GM12891 (cell line): ENCODE measurements around the gene AMMECR1.

Experiments
- DNase-seq: peaks from one replicate; pipeline ENCODE4 v3.0.0; 2011; ENCODE audit warnings: low spot score; ENCODE audit not compliant: insufficient read length
- FAIRE-seq: peaks from 2 replicates; lab custom pipeline; 2011; peaks lifted over from hg19 to GRCh38; lab: Jason Lieb, UNC
- PAX5 ChIP-seq: IDR thresholded peaks from 2 replicates; pipeline ENCODE4 v1.6.1; 2011; ENCODE audit warnings: low read length, moderate library complexity, mild to moderate bottlenecking; ENCODE audit not compliant: insufficient read depth, severe bottlenecking
- POLR2A ChIP-seq: IDR thresholded peaks from 2 replicates; pipeline ENCODE4 v1.6.1; 2011; ENCODE audit warnings: low read depth, low read length, control low read depth
- POLR2AphosphoS5 ChIP-seq: IDR thresholded peaks from 2 replicates; pipeline ENCODE4 v1.6.1; 2011; ENCODE audit warnings: low read depth, low read length, control low read depth
- POU2F2 ChIP-seq: IDR thresholded peaks from 2 replicates; pipeline ENCODE4 v1.6.1; 2011; ENCODE audit warnings: low read depth, mild to moderate bottlenecking, control low read depth, low read length, moderate library complexity
- SPI1 ChIP-seq: IDR thresholded peaks from 2 replicates; pipeline ENCODE4 v1.6.1; 2011; ENCODE audit warnings: low read depth, low read length, control low read depth
- TAF1 ChIP-seq: IDR thresholded peaks from 2 replicates; pipeline ENCODE4 v1.6.1; 2011; ENCODE audit warnings: low read depth, low read length, control low read depth

The AMMECR1 gene

DNA sequence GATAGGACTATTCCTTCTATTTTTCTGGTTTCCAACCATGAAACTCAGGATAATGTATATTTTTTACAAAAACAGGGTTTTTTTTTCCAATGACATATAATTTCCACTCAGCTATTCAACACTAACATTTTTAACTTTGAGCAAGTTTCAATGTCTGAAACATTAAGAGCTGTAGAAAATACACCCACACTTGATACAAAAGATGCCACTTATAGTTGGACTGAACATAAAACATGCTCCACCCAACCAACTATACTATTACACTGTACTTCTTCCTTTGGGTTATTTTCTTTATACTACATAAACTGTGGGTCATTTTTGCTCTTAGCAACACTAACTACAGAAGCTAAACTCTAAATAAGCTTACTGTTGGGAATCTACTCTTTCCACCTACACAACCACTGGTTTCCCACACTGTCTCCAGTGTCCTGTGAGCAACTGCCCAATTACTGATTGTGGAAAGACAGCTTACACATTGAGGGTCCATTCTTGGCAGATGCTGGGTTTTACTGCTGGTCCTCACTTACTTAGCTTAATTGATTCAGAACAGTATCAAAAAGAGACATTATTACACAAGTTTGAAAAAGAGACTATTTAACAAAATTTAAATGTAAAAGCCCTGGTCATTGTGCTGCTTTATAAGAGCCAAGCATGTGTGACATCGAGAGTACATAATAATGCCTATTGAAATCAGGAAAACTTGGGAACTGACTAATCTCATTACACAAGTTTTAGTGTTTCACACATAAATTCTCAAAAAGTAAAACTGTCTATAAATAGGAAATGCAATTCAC is 6.3 kb downstream of the AMMECR1 start:
- no peak for FAIRE-seq
- no peak for DNase-seq
- TF ChIP-seq PAX5 (no peak), POLR2A (no peak), SPI1 (no peak), POLR2AphosphoS5 (no peak), TAF1 (no peak), POU2F2 (no peak)

DNA sequence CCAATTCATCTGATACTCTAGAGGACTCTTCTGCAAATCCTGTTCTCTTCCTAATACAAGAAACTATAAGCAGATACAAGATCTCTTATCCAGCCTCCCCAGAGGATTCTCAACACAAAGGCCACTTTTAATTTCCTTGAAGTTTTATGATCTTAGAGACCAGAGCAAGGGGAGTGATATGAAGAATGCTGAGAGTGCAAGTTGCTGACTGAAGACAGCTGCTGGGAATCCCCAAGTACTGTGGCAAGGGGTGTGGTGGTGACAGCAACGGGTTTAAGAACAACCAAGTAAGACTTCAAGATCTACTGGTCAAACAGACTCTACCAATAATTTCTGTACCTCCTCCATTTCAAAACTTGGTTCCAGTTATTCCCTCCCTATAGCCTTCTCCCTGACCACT is 7.0 kb downstream of the AMMECR1 start:
- TF ChIP-seq SPI1, result no peak
- no peak for TF ChIP-seq POLR2AphosphoS5
- no peak for TF ChIP-seq PAX5
- TF ChIP-seq POU2F2, result no peak
- TF ChIP-seq TAF1, result no peak
- no peak for TF ChIP-seq POLR2A
- FAIRE-seq, result peak; percentile 87

DNA sequence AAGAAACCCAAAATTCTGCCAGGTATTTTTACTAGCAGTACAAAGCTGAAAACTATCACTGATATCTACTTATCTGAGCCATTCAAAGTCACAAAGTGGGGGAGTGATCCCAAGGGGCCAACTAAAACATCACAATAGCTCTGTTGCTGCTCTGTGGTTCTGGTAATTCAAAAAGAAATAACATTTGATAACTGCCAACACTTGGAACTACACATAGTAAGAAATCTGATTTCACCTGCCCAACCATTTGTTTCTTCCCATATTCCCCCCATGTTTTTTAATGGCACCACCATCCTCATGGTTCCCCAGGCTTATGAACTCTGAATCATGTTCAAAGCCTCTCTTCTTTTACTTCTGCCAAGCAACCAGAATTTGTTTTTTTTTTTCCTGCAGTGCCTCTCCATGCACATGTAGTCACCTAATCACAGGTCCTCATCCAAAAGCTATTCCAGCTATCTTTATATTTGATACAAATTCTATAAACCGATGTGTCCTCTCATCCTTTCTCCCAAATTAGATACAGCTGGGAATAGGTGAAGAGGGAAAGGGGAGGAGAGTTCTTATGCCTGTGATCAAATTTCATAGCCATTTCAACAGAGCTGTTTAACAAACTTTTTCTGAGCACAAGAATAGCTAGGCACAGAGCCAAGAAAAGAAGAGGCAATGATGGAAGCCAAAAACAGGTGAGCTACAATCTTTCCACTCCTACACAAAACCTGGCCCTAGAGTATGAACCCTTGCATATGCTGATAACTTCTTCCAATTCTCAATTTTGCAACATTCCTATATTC is 7.7 kb downstream of the AMMECR1 start:
- no peak for FAIRE-seq
- no peak for DNase-seq
- TF ChIP-seq POU2F2, result no peak
- no peak for TF ChIP-seq PAX5
- no peak for TF ChIP-seq TAF1
- no peak for TF ChIP-seq POLR2AphosphoS5
- no peak for TF ChIP-seq SPI1
- TF ChIP-seq POLR2A, result no peak

More for the DNA sequence above, 7.0 kb downstream of the AMMECR1 start:
- DNase-seq, result peak; percentile 3

GRCh38 chrX:110308220-110308619 is 9.7 kb downstream of the AMMECR1 start:
- TF ChIP-seq TAF1, result no peak
- no peak for TF ChIP-seq POLR2A
- TF ChIP-seq SPI1, result no peak
- TF ChIP-seq POU2F2, result no peak
- no peak for TF ChIP-seq PAX5
- no peak for TF ChIP-seq POLR2AphosphoS5
- DNase-seq (no peak), FAIRE-seq (no peak)

- no peak for TF ChIP-seq TAF1
- no peak for TF ChIP-seq POLR2A
- no peak for TF ChIP-seq POU2F2
- DNase-seq (no peak), FAIRE-seq (peak; percentile 31)
Observed at GRCh38 chrX:110304884-110305283, 13.0 kb downstream of the AMMECR1 start.

GRCh38 chrX:110304371-110304770 is 13.5 kb downstream of the AMMECR1 start:
- FAIRE-seq (no peak), DNase-seq (no peak)
- no peak for TF ChIP-seq POLR2AphosphoS5
- TF ChIP-seq POU2F2, result no peak

DNA sequence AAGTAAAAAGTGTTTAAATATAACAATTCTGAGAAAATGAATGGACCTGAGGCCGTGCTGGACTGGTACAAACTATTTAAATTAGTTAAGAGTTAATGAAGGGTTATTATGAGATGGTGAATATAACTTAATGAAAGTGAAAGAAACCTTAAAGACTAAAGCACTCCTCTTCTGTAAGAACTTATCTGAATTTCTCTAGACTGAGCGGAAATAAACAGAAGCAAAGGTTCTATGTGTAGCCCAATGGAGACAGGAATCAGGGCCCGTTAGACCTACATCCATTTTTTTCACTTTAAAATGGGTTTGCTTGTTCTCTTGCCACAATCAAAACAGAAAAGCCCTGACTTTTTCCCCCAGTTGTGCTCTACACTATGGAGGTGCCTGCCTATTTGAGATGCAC is 14.9 kb downstream of the AMMECR1 start:
- no peak for DNase-seq
- FAIRE-seq, result no peak
- TF ChIP-seq POU2F2, result no peak
- TF ChIP-seq PAX5, result no peak
- no peak for TF ChIP-seq POLR2AphosphoS5
- TF ChIP-seq SPI1, result no peak
- TF ChIP-seq POLR2A, result no peak
- TF ChIP-seq TAF1, result no peak

- DNase-seq, result no peak
- no peak for TF ChIP-seq POLR2AphosphoS5
- no peak for TF ChIP-seq POLR2A
- TF ChIP-seq POU2F2, result no peak
- TF ChIP-seq SPI1, result no peak
- no peak for TF ChIP-seq TAF1
- no peak for TF ChIP-seq PAX5
- peak; percentile 65 for FAIRE-seq
Observed at GRCh38 chrX:110301194-110301593, 16.7 kb downstream of the AMMECR1 start.

DNA sequence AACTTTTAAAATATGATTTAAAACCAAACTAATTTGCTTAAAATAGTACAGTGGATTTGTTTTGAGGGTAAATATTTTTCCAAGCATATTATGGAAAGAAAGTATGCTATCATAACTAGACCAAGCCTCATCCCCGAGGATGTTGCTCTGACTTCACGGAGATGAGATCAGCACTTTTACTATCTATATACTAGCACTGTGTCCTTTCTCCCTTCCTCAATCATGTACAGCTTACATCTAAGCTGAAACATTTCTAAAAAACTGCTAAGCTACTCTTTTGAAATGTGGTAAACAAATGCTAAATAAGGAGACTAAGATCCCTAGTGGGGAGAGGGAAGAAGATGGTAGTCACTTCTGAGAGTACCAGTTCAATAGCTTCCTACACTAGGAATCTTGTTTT is 23.8 kb downstream of the AMMECR1 start:
- FAIRE-seq (peak; percentile 48), DNase-seq (no peak)
- no peak for TF ChIP-seq PAX5
- TF ChIP-seq SPI1, result no peak
- no peak for TF ChIP-seq POU2F2
- no peak for TF ChIP-seq TAF1

DNA sequence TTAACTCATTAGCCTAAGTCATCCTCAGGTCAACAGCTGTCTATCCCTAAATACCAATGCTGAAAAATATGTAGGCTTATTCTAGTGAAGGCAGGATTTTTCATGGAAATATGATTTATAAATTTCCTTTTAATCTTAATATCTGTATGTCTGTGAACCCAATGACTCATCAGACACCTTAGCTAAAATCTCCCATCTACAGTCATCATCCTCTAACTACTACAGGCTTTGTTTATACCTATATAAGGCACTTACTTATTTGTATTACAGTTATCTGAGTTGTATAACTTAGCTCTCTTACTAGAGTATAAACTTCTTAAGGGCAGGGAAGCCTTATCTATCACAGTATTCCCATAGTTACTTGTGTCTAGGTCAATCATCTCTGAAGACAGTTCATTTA is 24.2 kb downstream of the AMMECR1 start:
- DNase-seq (no peak), FAIRE-seq (no peak)
- no peak for TF ChIP-seq POLR2A
- no peak for TF ChIP-seq POU2F2
- TF ChIP-seq PAX5, result no peak
- no peak for TF ChIP-seq POLR2AphosphoS5
- TF ChIP-seq TAF1, result no peak
- TF ChIP-seq SPI1, result no peak

GRCh38 chrX:110287605-110288004 is 30.3 kb downstream of the AMMECR1 start:
- FAIRE-seq, result peak; percentile 47
- TF ChIP-seq POLR2A, result no peak
- TF ChIP-seq POLR2AphosphoS5, result no peak
- no peak for TF ChIP-seq TAF1
- TF ChIP-seq PAX5, result no peak
- no peak for TF ChIP-seq SPI1
- DNase-seq, result no peak
